Activated T-cell treated with anti-CD3 and anti-CD28 coated beads for 4 hours (primary cell): ENCODE results near the gene TCF12.

ENCODE experiments used
- DNase-seq: peaks from one replicate; pipeline ENCODE4 v3.0.0-alpha.2; 2020

The TCF12 gene

GRCh38 chr15:56918046-56918938 is at the start of gene TCF12:
TCF12 (plus strand) TSS chr15:56918644; CDS start chr15:56919914, 1,270 bp downstream.
- peak; percentile 84 for DNase-seq

DNA sequence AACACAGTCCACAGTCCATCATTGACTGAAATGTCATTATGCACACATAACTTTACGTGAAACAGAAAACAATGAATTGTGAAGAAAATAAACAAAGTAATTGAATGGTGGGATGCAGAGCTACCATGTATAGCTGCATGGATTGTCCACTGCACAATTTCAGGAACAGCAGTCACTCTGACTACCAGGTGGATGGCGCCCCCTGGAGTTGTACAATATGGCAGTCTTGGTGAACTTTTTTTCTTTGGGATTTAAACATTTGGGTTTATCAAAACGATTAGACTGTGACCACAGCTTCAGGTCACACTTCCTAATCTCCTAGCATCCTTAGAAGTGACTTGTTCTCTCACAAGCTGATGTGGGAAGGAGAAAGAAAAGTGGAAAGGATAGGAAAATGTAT is 48.9 kb upstream of the TCF12 start:
- no peak for DNase-seq

GRCh38 chr15:56871185-56871584 is 47.3 kb upstream of the TCF12 start:
- no peak for DNase-seq

- no peak for DNase-seq
Observed at GRCh38 chr15:56871867-56872266, 46.6 kb upstream of the TCF12 start.

DNA sequence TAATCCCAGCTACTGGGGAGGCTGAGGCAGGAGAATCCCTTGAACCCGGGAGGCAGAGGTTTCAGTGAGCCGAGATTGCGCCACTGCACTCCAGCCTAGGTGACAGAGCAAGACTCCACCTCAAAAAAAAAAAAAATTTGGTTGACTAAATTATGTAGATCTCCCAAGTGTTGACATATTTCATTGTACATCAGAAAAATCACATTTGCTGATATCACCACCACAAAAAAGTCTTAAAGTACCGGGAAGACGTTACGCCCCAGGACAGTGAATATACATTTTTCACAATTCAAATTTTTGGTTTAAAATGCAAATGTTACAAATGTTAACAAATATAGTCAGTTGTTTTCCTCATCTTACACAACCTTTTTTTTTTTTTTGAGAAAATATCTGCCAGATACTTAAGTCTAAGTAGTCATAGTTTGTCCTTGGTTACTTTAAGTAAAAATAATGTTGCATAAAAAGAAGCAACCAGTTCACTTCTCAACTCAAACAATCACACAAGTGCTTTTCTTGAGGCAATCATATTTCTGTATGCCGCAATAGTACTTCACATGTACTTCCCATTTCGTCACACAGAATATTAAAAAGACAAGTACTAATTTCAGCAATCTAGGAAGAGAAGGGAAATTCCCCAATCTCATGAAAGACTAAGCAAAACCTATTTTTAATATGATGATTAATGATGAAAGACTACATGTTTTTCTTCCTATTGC is 41.0 kb upstream of the TCF12 start:
- no peak for DNase-seq

DNA sequence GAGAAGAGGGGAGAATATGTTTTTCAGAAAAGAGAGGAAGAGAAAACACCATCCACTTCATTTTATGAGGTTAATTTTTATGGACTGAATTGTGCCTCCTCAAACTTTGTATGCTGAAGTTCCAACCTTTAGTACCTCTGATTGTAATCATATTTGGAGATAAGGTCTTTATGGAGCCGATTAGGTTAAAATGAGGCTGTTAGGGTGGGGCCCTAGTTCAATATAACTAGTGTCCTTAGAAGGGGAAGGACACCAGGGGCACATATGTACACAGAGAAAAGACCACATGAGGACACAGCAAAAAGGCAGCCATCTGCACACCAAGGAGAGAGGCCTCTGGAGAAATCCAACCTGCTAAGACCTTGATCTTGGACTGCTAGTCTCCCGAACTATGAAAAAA is 38.9 kb upstream of the TCF12 start:
- DNase-seq = no peak

- no peak for DNase-seq
Observed at GRCh38 chr15:56883088-56883487, 35.4 kb upstream of the TCF12 start.

GRCh38 chr15:56886363-56886931 is 32.0 kb upstream of the TCF12 start:
- DNase-seq = no peak

GRCh38 chr15:56886932-56887781 is 31.3 kb upstream of the TCF12 start:
- peak; percentile 63 for DNase-seq

- DNase-seq = no peak
Observed at GRCh38 chr15:56887782-56888438, 30.5 kb upstream of the TCF12 start.

GRCh38 chr15:56890038-56890437 is 28.4 kb upstream of the TCF12 start:
- no peak for DNase-seq

- DNase-seq = no peak
Observed at GRCh38 chr15:56891852-56892440, 26.5 kb upstream of the TCF12 start.

GRCh38 chr15:56892659-56893363 is 25.6 kb upstream of the TCF12 start:
- no peak for DNase-seq

DNA sequence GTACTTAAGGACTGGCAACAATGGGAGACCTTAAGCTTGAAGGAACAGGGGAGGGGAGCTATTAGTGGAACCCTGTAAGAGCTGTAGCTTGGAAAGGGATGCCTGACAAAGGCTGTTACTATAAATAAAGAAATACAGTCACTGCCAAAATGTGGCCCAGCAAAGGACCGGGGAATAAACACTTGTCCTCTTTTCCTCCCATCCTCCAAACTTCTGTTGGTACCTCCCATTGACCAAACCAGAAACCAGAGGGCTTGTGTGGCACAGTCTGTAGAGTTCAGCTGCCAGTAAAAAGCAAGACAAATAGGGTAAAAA is 25.1 kb upstream of the TCF12 start:
- no peak for DNase-seq

- no peak for DNase-seq
Observed at GRCh38 chr15:56894601-56895000, 23.8 kb upstream of the TCF12 start.

DNA sequence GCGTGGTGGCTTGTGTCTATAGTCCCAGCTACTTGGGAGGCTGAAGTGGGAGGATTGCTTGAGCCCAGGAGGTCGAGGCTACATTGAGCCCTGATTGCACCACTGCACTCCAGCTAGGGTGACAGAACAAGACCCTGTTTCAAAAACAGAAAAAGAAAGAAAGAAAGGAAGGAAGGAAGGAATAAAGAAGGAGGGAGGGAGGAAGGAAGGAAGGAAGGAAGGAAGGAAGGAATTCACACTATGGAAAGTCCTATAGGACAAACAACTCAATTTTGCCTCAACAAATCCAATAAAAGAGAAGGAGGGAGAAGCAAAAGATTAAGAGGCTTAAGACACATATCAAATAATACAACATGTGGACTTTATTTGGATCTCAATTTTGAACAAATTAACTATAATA is 16.5 kb upstream of the TCF12 start:
- no peak for DNase-seq

GRCh38 chr15:56906766-56907165 is 11.7 kb upstream of the TCF12 start:
- DNase-seq = no peak

GRCh38 chr15:56910801-56911200 is 7.6 kb upstream of the TCF12 start:
- DNase-seq = no peak

GRCh38 chr15:56913241-56913640 is 5.2 kb upstream of the TCF12 start:
- no peak for DNase-seq

DNA sequence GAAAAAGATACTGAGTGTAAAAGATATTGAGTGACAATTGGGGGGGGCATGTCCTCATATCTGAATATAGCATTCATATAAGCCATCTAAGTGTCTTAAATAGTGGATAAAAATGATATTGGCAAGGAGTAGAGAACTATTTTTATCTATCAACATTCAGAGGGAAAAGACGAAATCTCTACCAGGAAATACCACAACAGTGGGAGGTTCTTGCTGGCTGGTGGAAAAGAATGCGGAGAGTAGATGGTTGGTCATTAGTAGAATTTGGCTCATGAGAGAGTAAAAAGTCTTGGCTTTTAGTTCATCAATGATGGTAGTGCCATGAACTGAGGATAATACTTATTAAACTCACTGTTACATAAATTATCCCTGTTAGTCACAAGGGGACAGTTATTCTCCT is 4.8 kb upstream of the TCF12 start:
- DNase-seq = no peak

- DNase-seq = no peak
Observed at GRCh38 chr15:56915888-56916287, 2.6 kb upstream of the TCF12 start.
